GM21825 (cell line): ENCODE results near the gene PEDS1.
"Not testable (repeated sequence)": the region's sequence is repeated elsewhere in the genome, so short reads cannot be mapped to it uniquely, and the experiment has no call there.

Experiments
- ATAC-seq: cut with Tn5 transposase; IDR thresholded peaks from one replicate; pipeline ENCODE4 v1.9.1; 2021; ENCODE audit warnings: mild to moderate bottlenecking, moderate library complexity; ENCODE audit not compliant: unreplicated experiment

The PEDS1 gene

DNA sequence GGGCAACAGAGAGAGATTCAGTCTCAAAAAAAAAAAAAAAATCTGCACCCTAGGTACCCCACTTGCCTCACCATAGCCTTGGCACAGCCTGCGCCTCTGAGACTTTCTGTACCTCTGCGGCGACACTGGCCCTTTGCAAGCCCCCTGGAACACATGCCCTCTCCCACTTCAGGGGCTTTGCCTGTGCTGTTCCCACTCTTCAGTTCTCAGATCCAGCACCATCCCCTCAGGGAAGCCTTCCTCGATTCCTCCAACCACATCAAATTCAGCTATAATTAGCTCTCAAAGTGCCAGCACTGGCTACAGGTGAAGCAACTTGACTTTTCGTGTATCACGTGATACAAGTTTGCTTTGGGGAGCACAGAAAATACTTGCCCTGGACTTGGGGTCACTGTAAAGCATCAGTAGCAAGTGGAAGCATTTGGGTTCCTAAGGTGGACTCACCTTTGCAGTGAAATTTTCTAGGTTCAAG is 38.4 kb downstream of the PEDS1 start:
- no peak for ATAC-seq

DNA sequence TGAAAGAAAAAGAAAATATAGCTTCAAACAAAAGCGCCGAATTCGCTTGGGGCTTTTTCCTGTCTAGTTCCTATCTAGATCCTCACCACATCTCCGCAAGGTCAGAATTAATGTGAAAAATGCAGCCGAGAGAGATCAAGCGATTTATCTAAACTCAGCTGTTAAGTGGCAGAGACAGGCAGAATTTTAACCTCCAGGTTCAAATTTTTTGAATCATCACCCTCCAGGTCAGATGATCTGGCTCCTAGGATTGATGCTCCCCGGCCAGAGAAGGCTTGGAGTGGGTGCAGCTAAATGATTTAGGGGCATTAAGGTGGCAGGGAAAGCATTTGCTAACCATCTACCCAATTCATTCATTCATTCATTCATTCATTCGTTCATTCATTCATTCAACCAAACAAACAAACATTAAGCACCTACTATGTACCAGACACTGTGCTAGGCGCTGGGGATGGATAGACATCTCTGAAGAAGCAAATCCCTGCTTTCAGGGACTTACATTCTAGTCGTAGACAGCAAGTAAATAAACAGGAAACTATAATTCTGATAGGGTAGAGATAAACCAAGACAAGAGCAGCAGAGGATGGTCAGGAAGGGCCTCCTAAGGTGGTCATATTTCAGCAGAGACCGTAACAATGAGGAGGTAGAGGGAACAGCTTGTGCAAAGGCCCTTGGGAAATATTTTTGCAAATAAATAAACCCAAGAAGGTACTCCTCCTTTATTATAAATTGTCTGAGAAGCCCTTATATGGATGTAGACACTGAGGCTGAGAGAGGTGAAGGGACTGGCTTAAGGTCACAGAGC is 39.9 kb downstream of the PEDS1 start:
- ATAC-seq, result no peak

GRCh38 chr20:50112512-50113419 is 40.8 kb downstream of the PEDS1 start, which contains the start of gene UBE2V1:
TSS of gene UBE2V1 (minus strand) at chr20:50113150. CDS start at chr20:50113128, 22 bp downstream.
- ATAC-seq, result peak; percentile 36

GRCh38 chr20:50111829-50112495 is 41.6 kb downstream of the PEDS1 start:
- ATAC-seq, result no peak

- ATAC-seq, result no peak
These were observed 42.2 kb downstream of the PEDS1 start for GRCh38 chr20:50111120-50111828.

- peak; percentile 36 for ATAC-seq
These were observed 43.1 kb downstream of the PEDS1 start for GRCh38 chr20:50110141-50111047.

- ATAC-seq, result no peak
These were observed 44.8 kb downstream of the PEDS1 start for GRCh38 chr20:50108556-50109235.

GRCh38 chr20:50107796-50108331 is 45.7 kb downstream of the PEDS1 start:
- ATAC-seq, result no peak

DNA sequence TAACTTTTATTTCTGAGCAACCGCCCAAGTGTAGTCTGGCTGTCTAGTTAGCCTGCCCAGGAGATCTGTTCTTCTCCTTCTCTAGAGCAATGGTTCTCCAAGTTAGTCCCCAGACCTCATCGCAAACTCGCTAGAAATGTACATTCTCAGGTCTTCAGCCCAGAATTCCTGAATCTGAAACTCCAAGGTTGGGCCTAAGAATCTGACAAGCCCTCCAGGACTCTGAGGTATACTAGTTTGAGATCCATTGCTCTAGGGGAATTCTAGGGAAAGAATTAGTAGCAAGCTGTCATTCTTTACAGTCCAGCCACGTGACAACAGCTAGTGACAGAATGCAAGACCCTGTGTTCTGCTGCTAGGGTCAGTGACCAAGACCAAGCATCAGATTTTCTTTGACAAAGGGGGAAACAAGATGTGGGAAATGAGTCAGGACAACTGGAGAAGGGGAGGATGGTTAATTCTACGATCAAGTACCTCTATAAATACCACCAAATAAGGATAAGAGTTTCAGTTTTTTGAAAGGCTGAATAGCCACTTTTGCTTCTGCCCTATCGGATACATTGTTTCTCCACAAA is 46.4 kb downstream of the PEDS1 start:
- no peak for ATAC-seq

DNA sequence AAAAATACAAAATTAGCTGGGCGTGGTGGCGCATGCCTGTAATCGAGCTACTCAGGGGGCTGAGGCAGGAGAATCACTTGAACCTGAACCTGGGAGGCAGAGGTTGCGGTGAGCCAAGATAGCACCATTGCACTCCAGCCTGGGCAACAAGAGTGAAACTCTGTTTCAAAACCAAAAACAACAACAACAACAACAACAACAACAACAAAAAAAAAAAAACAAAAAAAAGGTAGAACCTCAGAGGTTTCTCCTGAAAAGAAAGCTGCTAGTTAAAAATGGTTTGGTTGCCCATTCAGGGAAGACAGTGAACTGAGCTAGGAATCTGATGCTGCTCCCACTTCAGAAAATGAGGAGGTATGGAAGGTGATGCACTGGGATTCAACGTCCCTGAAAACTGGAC is 46.9 kb downstream of the PEDS1 start:
- not testable (repeated sequence) for ATAC-seq
